OCI-LY1 (cell line): ENCODE data around the gene TGFBR2.

Experiments used
- H2AFZ ChIP-seq: fragments of 200-600 bp; sonication (generic), shearing (Covaris generic); 2 replicates; pipeline ENCODE4 v1.6.0; 2014; ENCODE audit warnings: antibody characterized with exemption, mild to moderate bottlenecking, low read length
- H3F3A ChIP-seq: fragments of 200-600 bp; sonication (generic), shearing (Covaris generic); 2 replicates; pipeline ENCODE4 v1.6.0; 2014; ENCODE audit warnings: mild to moderate bottlenecking, antibody characterized with exemption, low read length, moderate library complexity; ENCODE audit not compliant: insufficient read depth
- H3K27ac ChIP-seq: fragments of 200-600 bp; sonication (generic); 2 replicates; pipeline ENCODE4 v1.5.1; 2014; ENCODE audit warnings: low read length, mixed run types, mild to moderate bottlenecking, low read depth; ENCODE audit not compliant: poor library complexity, severe bottlenecking
- H3K27me3 ChIP-seq: fragments of 200-600 bp; sonication (generic); 2 replicates; pipeline ENCODE4 v1.6.0; 2014; ENCODE audit warnings: antibody characterized with exemption, mild to moderate bottlenecking, low read length, moderate library complexity; ENCODE audit not compliant: insufficient read depth
- H3K36me3 ChIP-seq: fragments of 200-600 bp; sonication (generic); 2 replicates; pipeline ENCODE4 v1.6.1; 2014; ENCODE audit warnings: mild to moderate bottlenecking, antibody characterized with exemption, low read length, moderate library complexity, mixed read lengths; ENCODE audit not compliant: insufficient read depth
- H3K4me1 ChIP-seq: fragments of 200-600 bp; sonication (generic); 2 replicates; pipeline ENCODE4 v1.5.1; 2014; ENCODE audit warnings: mild to moderate bottlenecking, low read length, moderate library complexity; ENCODE audit not compliant: insufficient read depth, severe bottlenecking
- H3K4me2 ChIP-seq: fragments of 200-600 bp; sonication (generic), shearing (Covaris generic); 2 replicates; pipeline ENCODE4 v1.6.1; 2014; ENCODE audit warnings: low read length
- H3K4me3 ChIP-seq: fragments of 200-600 bp; sonication (generic); 2 replicates; pipeline ENCODE4 v1.5.1; 2014; ENCODE audit warnings: low read length, low read depth, mild to moderate bottlenecking, mixed read lengths; ENCODE audit not compliant: poor library complexity, severe bottlenecking
- H3K79me2 ChIP-seq: fragments of 200-600 bp; shearing (Covaris generic); 2 replicates; pipeline ENCODE4 v1.6.1; 2016; ENCODE audit warnings: mixed run types, low read length, mixed read lengths; ENCODE audit not compliant: insufficient read depth
- H3K9ac ChIP-seq: fragments of 200-600 bp; sonication (generic), shearing (Covaris generic); 2 replicates; pipeline ENCODE4 v1.6.1; 2014; ENCODE audit warnings: mild to moderate bottlenecking, low read length, mixed read lengths
- H3K9me2 ChIP-seq: fragments of 200-600 bp; sonication (generic), shearing (Covaris generic); 2 replicates; pipeline ENCODE4 v1.6.1; 2014; ENCODE audit warnings: low read depth, mild to moderate bottlenecking, low read length, mixed read lengths
- H3K9me3 ChIP-seq: fragments of 200-600 bp; shearing (Covaris generic); 2 replicates; pipeline ENCODE4 v1.6.1; 2014; ENCODE audit warnings: low read length, mixed read lengths
- H4K20me1 ChIP-seq: fragments of 200-600 bp; sonication (generic), shearing (Covaris generic); 2 replicates; pipeline ENCODE4 v1.6.0; 2016; ENCODE audit warnings: mild to moderate bottlenecking, low read length; ENCODE audit not compliant: insufficient read depth
- EZH2 ChIP-seq: fragments of 200-600 bp; sonication (generic), shearing (Covaris generic); IDR thresholded peaks from 2 replicates; pipeline ENCODE4 v1.8.0; 2017; ENCODE audit warnings: borderline replicate concordance, mixed run types, mild to moderate bottlenecking, antibody characterized with exemption, low read length, moderate library complexity, mixed read lengths
- TF ChIP-seq, protein P1 (sequence below): fragments of 200-600 bp; sonication (generic), shearing (Covaris generic); IDR thresholded peaks from 2 replicates; pipeline ENCODE4 v1.5.1; 2017; ENCODE audit warnings: mild to moderate bottlenecking, antibody characterized with exemption, low read length, moderate library complexity, mixed read lengths

Gene TGFBR2

DNA sequence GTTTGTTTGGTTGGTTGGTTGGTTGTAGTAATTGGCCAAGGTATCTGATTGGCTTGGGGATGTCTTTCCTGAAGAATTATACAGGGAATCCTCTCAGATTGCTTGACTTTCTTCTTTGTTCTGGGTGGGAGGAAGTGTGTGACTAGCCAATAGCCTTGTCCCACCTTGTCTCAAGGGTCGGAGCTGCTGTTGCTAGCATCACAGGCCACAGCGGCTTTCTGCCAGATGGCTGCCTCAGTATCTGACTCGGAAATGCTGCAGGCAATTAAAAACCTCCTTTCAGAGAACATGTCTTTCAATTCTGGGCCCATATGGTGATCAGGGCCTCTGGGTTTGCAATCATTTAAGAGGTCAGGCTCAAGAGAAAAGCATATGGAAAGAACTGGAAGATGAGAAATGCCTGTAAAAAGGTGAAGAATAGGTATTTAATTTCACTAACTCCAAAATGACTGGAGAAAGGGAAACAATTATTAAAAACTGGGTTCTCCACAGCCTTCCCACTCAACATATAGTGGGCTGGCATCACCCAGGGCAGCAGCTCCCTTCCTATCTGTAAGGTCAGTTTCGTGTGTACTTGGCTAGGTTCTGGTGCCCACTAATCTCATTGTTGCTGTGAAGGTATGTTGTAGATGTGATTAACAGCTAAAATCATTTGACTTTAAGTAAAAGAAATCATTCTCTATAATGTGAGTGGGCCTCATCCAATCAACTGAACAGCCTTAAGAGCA lies 32.4 kb downstream of the TGFBR2 start:
- no peak for TF ChIP-seq EZH2
- TF ChIP-seq, protein P1, sequence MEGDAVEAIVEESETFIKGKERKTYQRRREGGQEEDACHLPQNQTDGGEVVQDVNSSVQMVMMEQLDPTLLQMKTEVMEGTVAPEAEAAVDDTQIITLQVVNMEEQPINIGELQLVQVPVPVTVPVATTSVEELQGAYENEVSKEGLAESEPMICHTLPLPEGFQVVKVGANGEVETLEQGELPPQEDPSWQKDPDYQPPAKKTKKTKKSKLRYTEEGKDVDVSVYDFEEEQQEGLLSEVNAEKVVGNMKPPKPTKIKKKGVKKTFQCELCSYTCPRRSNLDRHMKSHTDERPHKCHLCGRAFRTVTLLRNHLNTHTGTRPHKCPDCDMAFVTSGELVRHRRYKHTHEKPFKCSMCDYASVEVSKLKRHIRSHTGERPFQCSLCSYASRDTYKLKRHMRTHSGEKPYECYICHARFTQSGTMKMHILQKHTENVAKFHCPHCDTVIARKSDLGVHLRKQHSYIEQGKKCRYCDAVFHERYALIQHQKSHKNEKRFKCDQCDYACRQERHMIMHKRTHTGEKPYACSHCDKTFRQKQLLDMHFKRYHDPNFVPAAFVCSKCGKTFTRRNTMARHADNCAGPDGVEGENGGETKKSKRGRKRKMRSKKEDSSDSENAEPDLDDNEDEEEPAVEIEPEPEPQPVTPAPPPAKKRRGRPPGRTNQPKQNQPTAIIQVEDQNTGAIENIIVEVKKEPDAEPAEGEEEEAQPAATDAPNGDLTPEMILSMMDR, result no peak
- Histone ChIP-seq H2AFZ (no peak overlapping the region), H3K9me3 (no peaks in the 10 kb centered on the region), H3K27me3 (no peaks in the 10 kb centered on the region), H3F3A (no peaks in the 10 kb centered on the region), H3K79me2 (peaks cover 75% of the 10 kb centered on the region), H3K36me3 (no peaks in the 10 kb centered on the region), H3K9me2 (no peaks in the 10 kb centered on the region), H3K27ac (peak overlapping the region; percentile 37), H3K4me3 (no peak overlapping the region), H4K20me1 (no peaks in the 10 kb centered on the region), H3K9ac (peak overlapping the region; percentile 3; the same call in 1 of the 2 replicates), H3K4me2 (peak overlapping the region; percentile 12), H3K4me1 (peaks cover 100% of the 10 kb centered on the region)

DNA sequence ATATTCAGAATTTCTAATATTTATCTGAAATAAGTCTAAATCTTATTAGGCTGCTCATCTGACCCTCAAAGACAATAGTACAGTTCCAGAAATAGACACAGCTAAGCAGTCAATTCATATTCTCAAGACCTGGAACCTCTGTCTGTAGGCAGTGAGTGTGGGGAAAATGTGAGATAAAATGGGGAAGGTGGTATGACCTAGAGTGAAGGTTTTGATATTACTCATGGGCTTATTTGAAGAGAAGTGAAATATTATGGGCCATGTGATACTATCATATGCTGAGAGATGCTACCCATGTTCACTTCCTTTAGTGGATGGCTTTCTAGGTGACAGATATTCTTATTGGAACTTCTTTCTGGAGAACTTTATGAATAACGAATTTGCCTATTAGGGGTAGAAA lies 33.5 kb downstream of the TGFBR2 start:
- no peaks in the 10 kb centered on the region for H3K9me3 ChIP-seq
- H3K9me2 ChIP-seq, result no peaks in the 10 kb centered on the region
- no peaks in the 10 kb centered on the region; the same call in none of the 2 replicates for H3F3A ChIP-seq
- TF ChIP-seq, protein P1, result no peak
- TF ChIP-seq EZH2, result no peak
- H4K20me1 ChIP-seq, result no peaks in the 10 kb centered on the region
- 0 out of 2 replicates have a peak overlapping the region, but pooled peaks have one; percentile 6 for H3K4me2 ChIP-seq
- peaks cover 100% of the 10 kb centered on the region for H3K4me1 ChIP-seq
- no peaks in the 10 kb centered on the region for H3K27me3 ChIP-seq
- no peak overlapping the region for H3K9ac ChIP-seq
- H3K4me3 ChIP-seq, result no peak overlapping the region
- H3K36me3 ChIP-seq, result peaks cover 3% of the 10 kb centered on the region; the same call in 1 of the 2 replicates
- H2AFZ ChIP-seq, result no peak overlapping the region
- no peak overlapping the region for H3K27ac ChIP-seq
- H3K79me2 ChIP-seq, result peaks cover 65% of the 10 kb centered on the region

DNA sequence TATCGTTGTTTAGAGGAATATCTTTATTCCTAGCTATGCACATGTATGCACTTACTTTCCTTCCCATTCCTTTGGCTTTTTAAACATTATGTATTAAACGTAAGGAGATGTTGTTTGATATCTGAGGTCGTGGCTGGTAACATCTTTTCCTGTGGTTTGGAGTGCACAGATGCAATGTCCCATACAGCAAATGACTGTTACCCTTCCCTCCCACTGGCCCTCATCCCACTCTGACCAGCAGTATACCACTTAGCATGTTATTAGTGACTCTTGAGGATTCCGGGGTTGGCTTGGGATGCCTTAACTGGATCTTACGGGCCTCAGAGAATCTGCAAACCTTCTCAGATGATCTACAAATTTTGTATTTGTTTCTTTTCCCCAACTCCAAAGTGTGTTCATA lies 34.5 kb downstream of the TGFBR2 start:
- Histone ChIP-seq H3K4me2 (peak overlapping the region; percentile 22; the same call in 1 of the 2 replicates), H2AFZ (no peak overlapping the region), H3K9ac (no peak overlapping the region), H3K36me3 (peaks cover 12% of the 10 kb centered on the region; the same call in 1 of the 2 replicates), H4K20me1 (no peaks in the 10 kb centered on the region), H3K27me3 (no peaks in the 10 kb centered on the region), H3K4me3 (no peak overlapping the region), H3F3A (no peaks in the 10 kb centered on the region; the same call in none of the 2 replicates), H3K27ac (peak overlapping the region; percentile 3), H3K9me2 (no peaks in the 10 kb centered on the region), H3K9me3 (no peaks in the 10 kb centered on the region), H3K4me1 (peaks cover 97% of the 10 kb centered on the region), H3K79me2 (peaks cover 57% of the 10 kb centered on the region)
- TF ChIP-seq, protein P1, result no peak
- no peak for TF ChIP-seq EZH2
